ENCODE results near the gene SBSN. TPM values are rescaled to one million over a fixed set of nuclear protein-coding genes. Genes with fewer than 3 reads are reported as not detected.

Gene SBSN
- total RNA-seq, 2 experiments from 2014 or later = not detected

GRCh38 chr19:35509018-35509652, 19.0 kb downstream of the SBSN start:
- Mint-ChIP-seq H3K9me3 (no peaks in the 10 kb centered on the region), H3K27me3 (peaks cover 32% of the 10 kb centered on the region), H3K4me3 (peak overlapping the region; percentile 45), H3K4me1 (ENCODE audit: low read depth) (peaks cover 14% of the 10 kb centered on the region), H3K27ac (no peak overlapping the region), H3K36me3 (ENCODE audit: low read depth) (no peaks in the 10 kb centered on the region)
- DNase-seq (peak; percentile 68), ATAC-seq (peak; percentile 78)
- no peak for TF ChIP-seq CTCF (IDR thresholded peaks at IDR 0.05)
- POLR2A ChIA-PET = interaction anchor here (0.6 to 1.2 kb wide), 3 partner anchors 17 to 166 kb away, joined by 3 read pairs; no protein-coding TSS in a partner anchor
- CTCF ChIA-PET = interaction anchor here (0.6 to 3.8 kb wide), 25 partner anchors 10 to 317 kb away, joined by 3 to 45 read pairs (median 4); partner anchors contain the start of genes FFAR1 and FFAR3
- intact Hi-C loops (cut with micrococcal nuclease) = no loop called here

DNA sequence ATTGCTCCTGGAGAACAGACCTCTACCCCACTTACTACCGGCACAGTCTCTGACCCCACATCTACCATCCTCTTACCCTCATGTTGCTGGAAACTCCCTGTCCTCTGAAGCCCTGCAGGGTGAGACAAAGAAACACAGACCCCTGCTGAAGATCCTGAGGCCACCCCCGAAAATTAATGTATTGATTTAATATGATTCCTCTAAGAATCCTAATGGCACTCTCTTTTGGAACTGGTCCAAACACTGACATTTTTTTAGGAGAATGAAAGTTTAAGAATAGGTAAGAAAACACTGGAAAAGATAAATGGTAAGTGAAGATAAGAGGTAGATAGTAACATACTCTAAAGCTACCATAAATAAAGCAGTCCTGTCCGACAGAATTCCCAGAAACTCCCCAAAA, 20.0 kb downstream of the SBSN start:
- Mint-ChIP-seq H3K36me3 (ENCODE audit: low read depth) (no peaks in the 10 kb centered on the region), H3K27ac (no peak overlapping the region), H3K4me3 (no peak overlapping the region), H3K4me1 (ENCODE audit: low read depth) (peaks cover 14% of the 10 kb centered on the region), H3K9me3 (no peaks in the 10 kb centered on the region), H3K27me3 (peaks cover 31% of the 10 kb centered on the region)
- TF ChIP-seq CTCF (IDR thresholded peaks at IDR 0.05) = no peak
- ChIA-PET CTCF (interaction anchor here (1.2 to 3.8 kb wide), 5 partner anchors 12 to 161 kb away, joined by 3 to 45 read pairs (median 14); partner anchors contain the start of genes FFAR1 and FFAR3), POLR2A (interaction anchor here (1.0 kb wide), 1 partner anchor 16 kb away, joined by 3 read pairs; no protein-coding TSS in a partner anchor)
- DNase-seq = no peak
- intact Hi-C loops (cut with micrococcal nuclease) = no loop called here
- no peak for ATAC-seq

DNA sequence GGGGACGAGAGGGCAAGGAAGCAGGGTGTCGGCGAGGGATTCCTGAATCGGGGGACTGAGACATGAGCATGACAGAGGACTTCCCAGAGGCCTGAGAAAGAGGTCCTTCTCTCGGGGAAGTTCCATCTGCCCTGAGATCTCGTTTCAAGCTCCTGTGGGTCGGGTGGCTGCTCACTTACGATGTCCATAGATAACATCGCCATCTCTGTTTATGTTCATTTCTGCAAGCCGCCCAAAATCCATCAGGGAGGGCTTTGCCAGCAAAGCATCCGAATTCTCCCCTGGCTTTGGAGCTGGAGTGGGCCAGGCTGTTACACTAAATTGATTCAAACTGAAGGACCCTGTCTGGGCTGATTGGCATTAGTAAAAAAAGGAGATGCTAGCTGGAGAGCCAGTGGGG, 20.6 kb downstream of the SBSN start:
- ATAC-seq = no peak
- no peak for DNase-seq
- intact Hi-C loops (cut with micrococcal nuclease) = no loop called here
- POLR2A ChIA-PET = interaction anchor here (1.0 kb wide), 1 partner anchor 16 kb away, joined by 3 read pairs; no protein-coding TSS in a partner anchor
- Mint-ChIP-seq H3K36me3 (ENCODE audit: low read depth) (no peaks in the 10 kb centered on the region), H3K27me3 (peaks cover 28% of the 10 kb centered on the region), H3K4me3 (no peak overlapping the region), H3K27ac (no peak overlapping the region), H3K9me3 (no peaks in the 10 kb centered on the region), H3K4me1 (ENCODE audit: low read depth) (peaks cover 14% of the 10 kb centered on the region)
- no peak for TF ChIP-seq CTCF (IDR thresholded peaks at IDR 0.05)
- CTCF ChIA-PET = interaction anchor here (2.0 to 3.8 kb wide), 2 partner anchors 12 to 85 kb away, joined by 14 to 45 read pairs; no protein-coding TSS in a partner anchor

GRCh38 chr19:35506011-35506410, 22.1 kb downstream of the SBSN start:
- Mint-ChIP-seq H3K4me3 (no peak overlapping the region), H3K27me3 (peaks cover 22% of the 10 kb centered on the region), H3K4me1 (ENCODE audit: low read depth) (peaks cover 14% of the 10 kb centered on the region), H3K27ac (no peak overlapping the region), H3K9me3 (no peaks in the 10 kb centered on the region), H3K36me3 (ENCODE audit: low read depth) (no peaks in the 10 kb centered on the region)
- ChIA-PET POLR2A (no interaction called here), CTCF (interaction anchor here (0.8 to 3.9 kb wide), 6 partner anchors 9 to 153 kb away, joined by 3 to 24 read pairs (median 3); no protein-coding TSS in a partner anchor)
- DNase-seq (no peak), ATAC-seq (no peak)
- intact Hi-C loops (cut with micrococcal nuclease) = no loop called here
- TF ChIP-seq CTCF (IDR thresholded peaks at IDR 0.05) = no peak

GRCh38 chr19:35502751-35503150, 25.4 kb downstream of the SBSN start:
- H3K27ac Mint-ChIP-seq = no peak overlapping the region
- H3K9me3 Mint-ChIP-seq = no peaks in the 10 kb centered on the region
- H3K36me3 Mint-ChIP-seq (ENCODE audit: low read depth) = no peaks in the 10 kb centered on the region
- peaks cover 9% of the 10 kb centered on the region for H3K27me3 Mint-ChIP-seq
- intact Hi-C loops (cut with micrococcal nuclease) = no loop called here
- DNase-seq = no peak
- CTCF ChIA-PET = interaction anchor here (1.4 kb wide), 1 partner anchor 8 kb away, joined by 7 read pairs; no protein-coding TSS in a partner anchor
- ATAC-seq = no peak
- H3K4me3 Mint-ChIP-seq = no peak overlapping the region
- no peaks in the 10 kb centered on the region for H3K4me1 Mint-ChIP-seq (ENCODE audit: low read depth)
- no peak for TF ChIP-seq CTCF (IDR thresholded peaks at IDR 0.05)
- POLR2A ChIA-PET = no interaction called here

All from activated CD8-positive, alpha-beta T cell treated with anti-CD3 and anti-CD28 coated beads for 36 hours (primary cell).